Measurements from ENCODE around the gene IFNGR1.
"Not testable (repeated sequence)": the region's sequence is repeated elsewhere in the genome, so short reads cannot be mapped to it uniquely, and the experiment has no call there.

Gene IFNGR1

DNA sequence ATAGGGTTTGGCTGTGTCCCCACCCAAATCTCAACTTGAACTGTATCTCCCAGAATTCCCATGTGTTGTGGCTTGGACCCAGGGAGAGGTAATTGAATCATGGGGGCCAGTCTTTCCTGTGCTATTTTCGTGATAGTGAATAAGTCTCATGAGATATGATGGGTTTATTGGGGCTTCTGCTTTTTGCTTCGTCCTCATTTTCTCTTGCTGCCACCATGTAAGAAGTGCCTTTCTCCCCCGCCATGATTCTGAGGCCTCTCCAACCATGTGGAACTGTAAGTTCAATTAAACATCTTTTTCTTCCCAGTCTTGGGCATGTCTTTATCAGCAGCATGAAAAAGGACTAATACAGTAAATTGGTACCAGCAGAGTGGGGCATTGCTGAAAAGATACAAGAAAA lies 11.7 kb downstream of the IFNGR1 start:
- H3K14ac ChIP-seq (ENCODE audit: low read length); H2BK5ac ChIP-seq (ENCODE audit: low read length); H3K4me3 ChIP-seq (ENCODE audit: low read length in 2 of 2); H2BK12ac ChIP-seq (ENCODE audit: low read length); H3K27me3 ChIP-seq (ENCODE audit: control insufficient read depth in 3 of 3, insufficient read depth in 3 of 3, low read depth in 1 of 3, low read length in 3 of 3); DNase-seq (ENCODE audit: low spot score); H3K9ac ChIP-seq (ENCODE audit: low read depth, low read length, poor library complexity); H4K91ac ChIP-seq (ENCODE audit: low read depth, low read length, poor library complexity); H3K4me2 ChIP-seq (ENCODE audit: insufficient read depth, low read length, poor library complexity, severe bottlenecking); H3K4me1 ChIP-seq (ENCODE audit: control insufficient read depth in 2 of 2, insufficient read depth in 1 of 2, low read depth in 1 of 2, low read length in 2 of 2); H3K4ac ChIP-seq (ENCODE audit: low read length); H3K27ac ChIP-seq (replicated peaks; ENCODE audit: low read length); H3K23ac ChIP-seq (ENCODE audit: low read depth, low read length, poor library complexity); H3K79me1 ChIP-seq (ENCODE audit: low read depth, low read length); H2BK15ac ChIP-seq (ENCODE audit: low read length); H2AK5ac ChIP-seq (ENCODE audit: low read depth, low read length); H2AFZ ChIP-seq (ENCODE audit: low read length); H3K18ac ChIP-seq (ENCODE audit: low read length); H4K8ac ChIP-seq (ENCODE audit: low read depth, low read length); H2BK120ac ChIP-seq (ENCODE audit: low read depth, low read length): not testable (repeated sequence)
- WGBS, 2 donors (ENCODE audit: extremely low coverage in 2 of 2, insufficient read length in 2 of 2, insufficient replicate concordance in 1 of 2) = no CpG with 5 or more reads among the region's 3 CpGs
- H3K36me3 ChIP-seq (replicated peaks in 1 of 2; ENCODE audit: control insufficient read depth in 2 of 2, insufficient read depth in 2 of 2, low read length in 2 of 2) = peaks cover 9 to 39% of the 10 kb centered on the region in 2 donors
- H3K9me3 ChIP-seq (replicated peaks in 1 of 2; ENCODE audit: control insufficient read depth in 2 of 2, insufficient read depth in 1 of 2, low read depth in 1 of 2, low read length in 2 of 2) = peaks cover 4 to 11% of the 10 kb centered on the region in 2 donors

DNA sequence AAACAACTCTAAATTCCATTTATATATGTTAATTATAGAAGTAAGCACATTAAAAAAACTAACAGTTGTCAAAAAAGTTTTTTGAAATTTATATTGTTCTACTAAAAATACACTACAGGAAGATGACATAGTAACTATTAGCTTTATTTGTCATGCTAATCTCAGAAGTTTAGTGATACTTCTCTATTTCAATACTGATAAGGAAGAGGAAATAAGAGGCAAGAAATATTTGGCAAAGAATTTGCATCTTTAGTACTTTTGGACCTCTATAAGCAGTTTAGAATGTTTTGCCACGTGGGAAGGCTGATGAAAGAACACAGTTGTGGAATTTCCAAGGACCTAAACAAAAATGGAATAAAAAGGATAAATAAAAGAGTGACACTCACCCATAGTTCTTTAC lies 12.6 kb downstream of the IFNGR1 start:
- no peak overlapping the region for H3K4me3 ChIP-seq (ENCODE audit: low read length in 2 of 2)
- H3K79me1 ChIP-seq (ENCODE audit: low read depth, low read length) = peaks cover 3% of the 10 kb centered on the region
- no peaks in the 10 kb centered on the region for H3K27me3 ChIP-seq (ENCODE audit: control insufficient read depth in 3 of 3, insufficient read depth in 3 of 3, low read depth in 1 of 3, low read length in 3 of 3)
- no peak overlapping the region for H4K8ac ChIP-seq (ENCODE audit: low read depth, low read length)
- H3K14ac ChIP-seq (ENCODE audit: low read length) = no peak overlapping the region
- H2BK5ac ChIP-seq (ENCODE audit: low read length) = no peak overlapping the region
- no peak overlapping the region for H2BK12ac ChIP-seq (ENCODE audit: low read length)
- no CpG with 5 or more reads among the region's 1 CpG for WGBS, 2 donors (ENCODE audit: extremely low coverage in 2 of 2, insufficient read length in 2 of 2, insufficient replicate concordance in 1 of 2)
- H3K9ac ChIP-seq (ENCODE audit: low read depth, low read length, poor library complexity) = no peak overlapping the region
- H2BK15ac ChIP-seq (ENCODE audit: low read length) = no peak overlapping the region
- H3K9me3 ChIP-seq (replicated peaks in 1 of 2; ENCODE audit: control insufficient read depth in 2 of 2, insufficient read depth in 1 of 2, low read depth in 1 of 2, low read length in 2 of 2) = peaks cover 4 to 11% of the 10 kb centered on the region in 2 donors
- no peak overlapping the region for H3K23ac ChIP-seq (ENCODE audit: low read depth, low read length, poor library complexity)
- H3K4ac ChIP-seq (ENCODE audit: low read length) = no peak overlapping the region
- no peaks in the 10 kb centered on the region for H3K4me1 ChIP-seq (ENCODE audit: control insufficient read depth in 2 of 2, insufficient read depth in 1 of 2, low read depth in 1 of 2, low read length in 2 of 2)
- peaks cover 6 to 45% of the 10 kb centered on the region in 2 donors for H3K36me3 ChIP-seq (replicated peaks in 1 of 2; ENCODE audit: control insufficient read depth in 2 of 2, insufficient read depth in 2 of 2, low read length in 2 of 2)
- no peak overlapping the region for H2AFZ ChIP-seq (ENCODE audit: low read length)
- no peak overlapping the region for H2AK5ac ChIP-seq (ENCODE audit: low read depth, low read length)
- no peak overlapping the region for H3K27ac ChIP-seq (replicated peaks; ENCODE audit: low read length)
- no peak overlapping the region for H2BK120ac ChIP-seq (ENCODE audit: low read depth, low read length)
- DNase-seq (ENCODE audit: low spot score) = no peak
- H4K91ac ChIP-seq (ENCODE audit: low read depth, low read length, poor library complexity) = no peak overlapping the region
- no peak overlapping the region for H3K4me2 ChIP-seq (ENCODE audit: insufficient read depth, low read length, poor library complexity, severe bottlenecking)
- H3K18ac ChIP-seq (ENCODE audit: low read length) = no peak overlapping the region

DNA sequence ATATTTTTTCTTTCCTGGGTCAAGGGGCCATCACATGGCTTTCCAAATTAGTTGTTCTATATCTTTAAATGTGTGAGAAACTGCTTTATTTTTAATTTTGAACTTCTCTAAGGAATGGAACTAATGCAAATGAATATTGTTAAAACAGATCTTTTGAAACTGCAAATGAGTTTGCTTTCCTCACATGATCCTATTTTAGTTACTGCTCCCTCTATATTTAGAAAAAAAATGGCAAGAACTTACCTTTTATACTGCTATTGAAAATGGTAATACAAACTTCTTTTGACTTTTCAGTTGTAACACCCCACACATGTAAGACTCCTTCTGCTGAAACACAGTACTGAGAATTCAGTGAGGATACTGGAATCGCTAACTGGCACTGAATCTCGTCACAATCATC lies 15.9 kb downstream of the IFNGR1 start:
- Histone ChIP-seq H3K23ac (ENCODE audit: low read depth, low read length, poor library complexity) (no peak overlapping the region), H2BK15ac (ENCODE audit: low read length) (no peak overlapping the region), H3K4me1 (ENCODE audit: control insufficient read depth in 2 of 2, insufficient read depth in 1 of 2, low read depth in 1 of 2, low read length in 2 of 2) (no peaks in the 10 kb centered on the region), H3K79me1 (ENCODE audit: low read depth, low read length) (no peaks in the 10 kb centered on the region), H3K9me3 (replicated peaks in 1 of 2; ENCODE audit: control insufficient read depth in 2 of 2, insufficient read depth in 1 of 2, low read depth in 1 of 2, low read length in 2 of 2) (peaks cover 0 to under 1% of the 10 kb centered on the region in 2 donors), H2BK120ac (ENCODE audit: low read depth, low read length) (no peak overlapping the region), H4K91ac (ENCODE audit: low read depth, low read length, poor library complexity) (no peak overlapping the region), H3K4me3 (ENCODE audit: low read length in 2 of 2) (no peak overlapping the region), H2BK12ac (ENCODE audit: low read length) (no peak overlapping the region), H2AFZ (ENCODE audit: low read length) (no peak overlapping the region), H3K27ac (replicated peaks; ENCODE audit: low read length) (no peak overlapping the region), H3K27me3 (ENCODE audit: control insufficient read depth in 3 of 3, insufficient read depth in 3 of 3, low read depth in 1 of 3, low read length in 3 of 3) (no peaks in the 10 kb centered on the region), H4K8ac (ENCODE audit: low read depth, low read length) (no peak overlapping the region), H3K4ac (ENCODE audit: low read length) (no peak overlapping the region), H3K4me2 (ENCODE audit: insufficient read depth, low read length, poor library complexity, severe bottlenecking) (no peak overlapping the region), H3K9ac (ENCODE audit: low read depth, low read length, poor library complexity) (no peak overlapping the region), H2AK5ac (ENCODE audit: low read depth, low read length) (no peak overlapping the region), H3K36me3 (replicated peaks in 1 of 2; ENCODE audit: control insufficient read depth in 2 of 2, insufficient read depth in 2 of 2, low read length in 2 of 2) (peaks cover 12 to 68% of the 10 kb centered on the region in 2 donors), H2BK5ac (ENCODE audit: low read length) (no peak overlapping the region), H3K18ac (ENCODE audit: low read length) (no peak overlapping the region), H3K14ac (ENCODE audit: low read length) (no peak overlapping the region)
- no peak for DNase-seq (ENCODE audit: low spot score)
- WGBS, 2 donors (ENCODE audit: extremely low coverage in 2 of 2, insufficient read length in 2 of 2, insufficient replicate concordance in 1 of 2) = no CpG with 5 or more reads among the region's 2 CpGs

DNA sequence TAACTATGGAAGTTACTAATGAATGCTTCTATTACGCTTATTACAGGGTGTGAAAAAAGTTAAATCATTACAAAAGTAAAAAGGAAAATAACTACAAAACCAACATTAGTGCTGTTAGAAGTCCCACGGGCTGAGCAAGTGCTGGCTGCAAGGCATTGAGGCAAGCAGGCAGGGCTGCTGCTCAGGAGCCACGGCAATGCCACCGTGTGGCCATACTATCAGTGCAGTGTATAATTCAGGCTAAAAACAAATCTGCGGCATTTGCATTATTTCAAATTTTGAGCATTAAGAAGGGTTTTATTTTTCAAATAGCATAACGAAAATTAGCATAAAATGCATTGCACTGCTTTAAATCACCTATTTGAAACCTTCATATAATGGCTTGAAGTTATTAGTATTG lies 17.1 kb downstream of the IFNGR1 start:
- no peaks in the 10 kb centered on the region for H3K79me1 ChIP-seq (ENCODE audit: low read depth, low read length)

More for the DNA sequence above, 17.1 kb downstream of the IFNGR1 start:
- Histone ChIP-seq H2BK12ac (ENCODE audit: low read length) (no peak overlapping the region), H3K23ac (ENCODE audit: low read depth, low read length, poor library complexity) (peak overlapping the region; percentile 75), H3K27ac (replicated peaks; ENCODE audit: low read length) (no peak overlapping the region), H4K8ac (ENCODE audit: low read depth, low read length) (no peak overlapping the region), H3K9me3 (replicated peaks in 1 of 2; ENCODE audit: control insufficient read depth in 2 of 2, insufficient read depth in 1 of 2, low read depth in 1 of 2, low read length in 2 of 2) (no peaks in the 10 kb centered on the region), H3K4ac (ENCODE audit: low read length) (no peak overlapping the region), H2BK120ac (ENCODE audit: low read depth, low read length) (no peak overlapping the region), H2BK15ac (ENCODE audit: low read length) (no peak overlapping the region), H3K36me3 (replicated peaks in 1 of 2; ENCODE audit: control insufficient read depth in 2 of 2, insufficient read depth in 2 of 2, low read length in 2 of 2) (peaks cover 16 to 79% of the 10 kb centered on the region in 2 donors), H3K9ac (ENCODE audit: low read depth, low read length, poor library complexity) (no peak overlapping the region), H3K4me1 (ENCODE audit: control insufficient read depth in 2 of 2, insufficient read depth in 1 of 2, low read depth in 1 of 2, low read length in 2 of 2) (no peaks in the 10 kb centered on the region), H4K91ac (ENCODE audit: low read depth, low read length, poor library complexity) (no peak overlapping the region), H2AFZ (ENCODE audit: low read length) (no peak overlapping the region), H3K27me3 (ENCODE audit: control insufficient read depth in 3 of 3, insufficient read depth in 3 of 3, low read depth in 1 of 3, low read length in 3 of 3) (no peaks in the 10 kb centered on the region), H3K18ac (ENCODE audit: low read length) (no peak overlapping the region), H2BK5ac (ENCODE audit: low read length) (no peak overlapping the region), H3K4me2 (ENCODE audit: insufficient read depth, low read length, poor library complexity, severe bottlenecking) (no peak overlapping the region), H3K14ac (ENCODE audit: low read length) (no peak overlapping the region), H3K4me3 (ENCODE audit: low read length in 2 of 2) (no peak overlapping the region), H2AK5ac (ENCODE audit: low read depth, low read length) (no peak overlapping the region)
- WGBS, 2 donors (ENCODE audit: extremely low coverage in 2 of 2, insufficient read length in 2 of 2, insufficient replicate concordance in 1 of 2) = no CpG with 5 or more reads among the region's 6 CpGs
- no peak for DNase-seq (ENCODE audit: low spot score)

All from neuronal stem cell (in vitro differentiated cells).